Astrocyte (in vitro differentiated cells and primary cell): ENCODE measurements around the gene CTNNA2. TPM values are rescaled to one million over a fixed set of nuclear protein-coding genes. Genes with fewer than 3 reads are reported as not detected.

Source experiments
- DNase-seq: peaks from one replicate; pipeline ENCODE4 v3.0.0-alpha.2; 2010; ENCODE audit warnings: low read depth
- FAIRE-seq: peaks from 2 replicates; lab custom pipeline; 2011; peaks lifted over from hg19 to GRCh38; lab: Jason Lieb, UNC
- H2AFZ ChIP-seq: 2 replicates; pipeline ENCODE4 v1.6.0; 2012; ENCODE audit warnings: low read depth, low read length, inconsistent platforms
- H3K27ac ChIP-seq: 2 replicates; pipeline ENCODE4 v1.5.1; 2011; ENCODE audit warnings: low read depth, low read length, inconsistent platforms
- H3K27me3 ChIP-seq: 2 replicates; pipeline ENCODE4 v1.6.0; 2011; ENCODE audit warnings: low read length, inconsistent platforms; ENCODE audit not compliant: insufficient read depth
- H3K36me3 ChIP-seq: 2 replicates; pipeline ENCODE4 v1.5.1; 2011; ENCODE audit warnings: low read length, inconsistent platforms; ENCODE audit not compliant: insufficient read depth
- H3K4me1 ChIP-seq: 2 replicates; pipeline ENCODE4 v1.5.1; 2011; ENCODE audit warnings: low read length, inconsistent platforms; ENCODE audit not compliant: insufficient read depth
- H3K4me2 ChIP-seq: 2 replicates; pipeline ENCODE4 v1.6.0; 2012; ENCODE audit warnings: low read length, inconsistent platforms
- H3K4me3 ChIP-seq: 2 replicates; pipeline ENCODE4 v1.5.1; 2011; ENCODE audit warnings: low read depth, mild to moderate bottlenecking, low read length, inconsistent platforms; ENCODE audit not compliant: insufficient read depth
- H3K79me2 ChIP-seq: 2 replicates; pipeline ENCODE4 v1.6.0; 2012; ENCODE audit warnings: mild to moderate bottlenecking, low read length, inconsistent platforms; ENCODE audit not compliant: insufficient read depth
- H3K9ac ChIP-seq: 2 replicates; pipeline ENCODE4 v1.6.0; 2012; ENCODE audit warnings: mild to moderate bottlenecking, low read length, inconsistent platforms
- H3K9me3 ChIP-seq: 2 replicates; pipeline ENCODE4 v1.5.1; 2012; ENCODE audit warnings: low read depth, mild to moderate bottlenecking, low read length, inconsistent platforms; ENCODE audit not compliant: insufficient read depth
- H4K20me1 ChIP-seq: 2 replicates; pipeline ENCODE4 v1.6.0; 2012; ENCODE audit warnings: low read length, inconsistent platforms; ENCODE audit not compliant: insufficient read depth
- H3K27ac Mint-ChIP-seq: one replicate; pipeline ENCODE4 v1.8.0; 2021; ENCODE audit warnings: mild to moderate bottlenecking, mixed read lengths; ENCODE audit not compliant: unreplicated experiment
- H3K27me3 Mint-ChIP-seq: one replicate; pipeline ENCODE4 v1.8.0; 2021; ENCODE audit warnings: low read depth, mixed read lengths; ENCODE audit not compliant: unreplicated experiment
- H3K36me3 Mint-ChIP-seq: one replicate; pipeline ENCODE4 v1.8.0; 2021; ENCODE audit warnings: low read depth, mixed read lengths; ENCODE audit not compliant: unreplicated experiment
- H3K4me1 Mint-ChIP-seq: one replicate; pipeline ENCODE4 v1.8.0; 2021; ENCODE audit warnings: low read depth, mixed read lengths; ENCODE audit not compliant: unreplicated experiment
- H3K4me3 Mint-ChIP-seq: one replicate; pipeline ENCODE4 v1.8.0; 2021; ENCODE audit warnings: mild to moderate bottlenecking, moderate library complexity, mixed read lengths; ENCODE audit not compliant: unreplicated experiment
- H3K9me3 Mint-ChIP-seq: one replicate; pipeline ENCODE4 v1.8.0; 2021; ENCODE audit warnings: mild to moderate bottlenecking, mixed read lengths; ENCODE audit not compliant: unreplicated experiment
- EZH2 ChIP-seq: IDR thresholded peaks from 2 replicates; pipeline ENCODE4 v1.6.1; 2012; ENCODE audit warnings: mild to moderate bottlenecking, low read length, inconsistent platforms; ENCODE audit not compliant: insufficient read depth
- total RNA-seq: library from RNA; stranded (reverse); gene quantifications from 2 replicates; pipeline ENCODE4 v1.2.1, GENCODE V29; 2021
- TF ChIP-seq, protein P1 (sequence below): IDR thresholded peaks from 2 replicates; pipeline ENCODE4 v1.5.1; 2011; ENCODE audit warnings: low read depth, mild to moderate bottlenecking, inconsistent platforms, low read length, moderate library complexity; ENCODE audit not compliant: insufficient read depth

Gene CTNNA2
- total RNA-seq, 1 donor from 2014 or later = 3.9 TPM

DNA sequence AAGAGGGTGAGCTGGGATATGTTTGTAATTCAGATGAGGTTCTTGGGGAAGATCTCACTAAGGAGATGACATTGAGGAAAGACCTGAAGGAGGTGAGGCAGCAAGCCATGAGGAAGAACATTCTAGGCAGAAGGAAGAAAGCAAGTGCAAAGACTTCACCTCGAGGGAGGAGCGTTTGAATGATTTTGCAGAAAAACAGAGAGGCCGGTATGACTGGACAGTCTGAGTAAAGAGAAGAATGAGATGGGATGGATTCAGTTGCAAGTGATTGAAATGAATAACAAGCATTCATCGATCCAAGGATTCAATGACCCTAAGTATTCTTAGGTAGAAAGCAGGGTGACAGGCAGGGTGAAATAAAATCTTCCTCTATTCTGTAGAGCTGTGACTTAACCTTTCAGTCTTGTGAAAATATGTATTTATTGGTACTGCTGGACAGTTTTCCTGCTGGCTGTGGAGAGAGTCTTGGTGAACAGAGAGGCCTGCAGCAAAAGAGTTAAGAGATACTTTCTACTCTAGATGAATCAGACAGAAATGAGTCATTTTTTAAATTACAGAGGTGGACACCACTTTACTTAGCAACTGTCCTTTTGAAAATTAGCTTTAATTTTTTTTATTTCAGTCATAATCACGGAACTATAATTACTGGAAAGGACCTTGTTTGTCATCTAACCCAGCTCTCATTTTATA is 513.3 kb downstream of the CTNNA2 start:
- Histone ChIP-seq H3K27ac (no peak overlapping the region), H3K4me3 (no peak overlapping the region), H4K20me1 (no peaks in the 10 kb centered on the region), H3K4me2 (no peak overlapping the region), H2AFZ (no peak overlapping the region), H3K4me1 (no peaks in the 10 kb centered on the region), H3K9me3 (peaks cover 4% of the 10 kb centered on the region), H3K9ac (no peak overlapping the region), H3K27me3 (no peaks in the 10 kb centered on the region), H3K36me3 (no peaks in the 10 kb centered on the region), H3K79me2 (no peaks in the 10 kb centered on the region)
- Mint-ChIP-seq H3K9me3 (no peaks in the 10 kb centered on the region), H3K36me3 (no peaks in the 10 kb centered on the region), H3K27me3 (no peaks in the 10 kb centered on the region), H3K4me1 (peaks cover 6% of the 10 kb centered on the region), H3K4me3 (no peak overlapping the region), H3K27ac (no peak overlapping the region)
- DNase-seq (no peak), FAIRE-seq (no peak)
- TF ChIP-seq, protein P1, sequence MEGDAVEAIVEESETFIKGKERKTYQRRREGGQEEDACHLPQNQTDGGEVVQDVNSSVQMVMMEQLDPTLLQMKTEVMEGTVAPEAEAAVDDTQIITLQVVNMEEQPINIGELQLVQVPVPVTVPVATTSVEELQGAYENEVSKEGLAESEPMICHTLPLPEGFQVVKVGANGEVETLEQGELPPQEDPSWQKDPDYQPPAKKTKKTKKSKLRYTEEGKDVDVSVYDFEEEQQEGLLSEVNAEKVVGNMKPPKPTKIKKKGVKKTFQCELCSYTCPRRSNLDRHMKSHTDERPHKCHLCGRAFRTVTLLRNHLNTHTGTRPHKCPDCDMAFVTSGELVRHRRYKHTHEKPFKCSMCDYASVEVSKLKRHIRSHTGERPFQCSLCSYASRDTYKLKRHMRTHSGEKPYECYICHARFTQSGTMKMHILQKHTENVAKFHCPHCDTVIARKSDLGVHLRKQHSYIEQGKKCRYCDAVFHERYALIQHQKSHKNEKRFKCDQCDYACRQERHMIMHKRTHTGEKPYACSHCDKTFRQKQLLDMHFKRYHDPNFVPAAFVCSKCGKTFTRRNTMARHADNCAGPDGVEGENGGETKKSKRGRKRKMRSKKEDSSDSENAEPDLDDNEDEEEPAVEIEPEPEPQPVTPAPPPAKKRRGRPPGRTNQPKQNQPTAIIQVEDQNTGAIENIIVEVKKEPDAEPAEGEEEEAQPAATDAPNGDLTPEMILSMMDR = no peak
- TF ChIP-seq EZH2 = no peak

DNA sequence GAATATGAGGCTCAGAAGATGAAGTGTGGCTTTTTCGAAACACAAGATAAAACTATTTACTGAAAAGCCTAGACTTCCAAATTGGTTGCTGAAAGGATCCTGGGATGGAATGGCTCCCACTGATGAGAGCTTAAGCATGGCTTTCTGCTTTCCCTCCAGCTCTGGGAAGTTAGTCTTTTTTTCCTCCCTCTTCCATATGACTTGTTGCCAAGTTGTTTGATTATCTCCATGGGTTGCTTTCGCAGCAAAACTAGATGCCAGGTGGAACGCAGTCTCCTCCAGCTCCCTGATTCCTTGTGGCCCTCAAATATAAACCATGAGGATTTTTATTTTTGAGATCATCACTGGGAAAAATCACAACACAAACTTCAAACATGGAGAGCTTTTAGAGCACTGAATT is 515.2 kb downstream of the CTNNA2 start:
- Histone ChIP-seq H3K9me3 (peaks cover 4% of the 10 kb centered on the region), H3K4me3 (no peak overlapping the region), H2AFZ (no peak overlapping the region), H3K9ac (no peak overlapping the region), H3K4me2 (no peak overlapping the region), H3K4me1 (no peaks in the 10 kb centered on the region), H4K20me1 (no peaks in the 10 kb centered on the region), H3K79me2 (no peaks in the 10 kb centered on the region), H3K36me3 (no peaks in the 10 kb centered on the region), H3K27me3 (no peaks in the 10 kb centered on the region), H3K27ac (no peak overlapping the region)
- H3K27me3 Mint-ChIP-seq = no peaks in the 10 kb centered on the region
- no peak overlapping the region for H3K4me3 Mint-ChIP-seq
- FAIRE-seq (no peak), DNase-seq (no peak)
- peaks cover 6% of the 10 kb centered on the region for H3K4me1 Mint-ChIP-seq
- TF ChIP-seq EZH2 = no peak
- TF ChIP-seq, protein P1 = no peak
- no peaks in the 10 kb centered on the region for H3K9me3 Mint-ChIP-seq
- H3K27ac Mint-ChIP-seq = no peak overlapping the region
- no peaks in the 10 kb centered on the region for H3K36me3 Mint-ChIP-seq

DNA sequence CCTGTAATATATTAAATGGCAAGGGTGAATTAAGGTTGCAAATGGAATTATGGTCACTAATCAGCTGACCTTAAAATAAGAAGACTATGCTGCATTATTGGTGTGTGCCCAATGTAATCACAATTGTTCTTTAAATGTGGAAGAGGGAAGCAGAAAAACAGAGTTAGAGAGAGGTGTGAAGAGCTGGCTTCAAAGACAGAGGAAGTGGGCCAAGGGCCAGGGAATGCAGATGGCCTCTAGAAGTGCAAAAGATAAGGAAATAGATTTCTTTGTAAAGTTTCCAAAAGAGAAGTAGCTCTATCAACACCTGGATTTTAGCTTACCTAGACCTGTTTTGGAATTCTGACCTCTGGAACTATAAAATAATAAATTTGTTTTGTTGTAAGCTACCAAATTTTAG is 515.7 kb downstream of the CTNNA2 start:
- Histone ChIP-seq H4K20me1 (no peaks in the 10 kb centered on the region), H2AFZ (no peak overlapping the region), H3K9me3 (peaks cover 4% of the 10 kb centered on the region), H3K4me3 (no peak overlapping the region), H3K4me1 (no peaks in the 10 kb centered on the region), H3K36me3 (no peaks in the 10 kb centered on the region), H3K4me2 (no peak overlapping the region), H3K9ac (no peak overlapping the region), H3K27me3 (no peaks in the 10 kb centered on the region), H3K79me2 (no peaks in the 10 kb centered on the region), H3K27ac (no peak overlapping the region)
- no peaks in the 10 kb centered on the region for H3K9me3 Mint-ChIP-seq
- no peaks in the 10 kb centered on the region for H3K27me3 Mint-ChIP-seq
- H3K36me3 Mint-ChIP-seq = no peaks in the 10 kb centered on the region
- DNase-seq (no peak), FAIRE-seq (no peak)
- H3K4me3 Mint-ChIP-seq = no peak overlapping the region
- no peak overlapping the region for H3K27ac Mint-ChIP-seq
- no peak for TF ChIP-seq EZH2
- TF ChIP-seq, protein P1 = no peak
- H3K4me1 Mint-ChIP-seq = peaks cover 6% of the 10 kb centered on the region
